Choroid plexus epithelial cell (primary cell): ENCODE results near the gene ASCC2.

Experiments used
- DNase-seq: peaks from one replicate; pipeline ENCODE4 v3.0.0-alpha.2; 2010; ENCODE audit warnings: low read depth
- H3K4me3 ChIP-seq: 2 replicates; pipeline ENCODE4 v1.5.1; 2011; ENCODE audit warnings: low read depth, mild to moderate bottlenecking, control low read depth, low read length, moderate library complexity
- CTCF ChIP-seq: conservative IDR thresholded peaks from 2 replicates; pipeline ENCODE4 v1.5.1; 2011; ENCODE audit warnings: low read depth, mild to moderate bottlenecking, control low read depth, inconsistent platforms, low read length, moderate library complexity

The ASCC2 gene

GRCh38 chr22:29751669-29752068 is 86.4 kb downstream of the ASCC2 start:
- H3K4me3 ChIP-seq: no peak overlapping the region
- no peak for TF ChIP-seq CTCF
- peak; percentile 5 for DNase-seq

GRCh38 chr22:29750559-29751538 is 87.2 kb downstream of the ASCC2 start:
- peak; percentile 61 for DNase-seq
- no peak for TF ChIP-seq CTCF
- H3K4me3 ChIP-seq: no peak overlapping the region

GRCh38 chr22:29750029-29750428 is 88.0 kb downstream of the ASCC2 start:
- TF ChIP-seq CTCF: no peak
- H3K4me3 ChIP-seq: no peak overlapping the region
- no peak for DNase-seq

- no peak overlapping the region for H3K4me3 ChIP-seq
- DNase-seq: no peak
- no peak for TF ChIP-seq CTCF
These were observed 89.7 kb downstream of the ASCC2 start for GRCh38 chr22:29748248-29748893.

- no peak for DNase-seq
- no peak overlapping the region for H3K4me3 ChIP-seq
- TF ChIP-seq CTCF: no peak
These were observed 90.2 kb downstream of the ASCC2 start for GRCh38 chr22:29747832-29748231.

- no peak for TF ChIP-seq CTCF
- H3K4me3 ChIP-seq: no peak overlapping the region
- DNase-seq: peak; percentile 40
These were observed 93.2 kb downstream of the ASCC2 start for GRCh38 chr22:29744902-29745301.

GRCh38 chr22:29742326-29742725 is 95.7 kb downstream of the ASCC2 start:
- TF ChIP-seq CTCF: no peak
- H3K4me3 ChIP-seq: no peak overlapping the region
- DNase-seq: no peak
